ENCODE data around the gene SCAPER. TPM values are rescaled to one million over a fixed set of nuclear protein-coding genes. Genes with fewer than 3 reads are reported as not detected.

The SCAPER gene
- total RNA-seq, 1 donor from 2014 or later: 58.0 TPM

DNA sequence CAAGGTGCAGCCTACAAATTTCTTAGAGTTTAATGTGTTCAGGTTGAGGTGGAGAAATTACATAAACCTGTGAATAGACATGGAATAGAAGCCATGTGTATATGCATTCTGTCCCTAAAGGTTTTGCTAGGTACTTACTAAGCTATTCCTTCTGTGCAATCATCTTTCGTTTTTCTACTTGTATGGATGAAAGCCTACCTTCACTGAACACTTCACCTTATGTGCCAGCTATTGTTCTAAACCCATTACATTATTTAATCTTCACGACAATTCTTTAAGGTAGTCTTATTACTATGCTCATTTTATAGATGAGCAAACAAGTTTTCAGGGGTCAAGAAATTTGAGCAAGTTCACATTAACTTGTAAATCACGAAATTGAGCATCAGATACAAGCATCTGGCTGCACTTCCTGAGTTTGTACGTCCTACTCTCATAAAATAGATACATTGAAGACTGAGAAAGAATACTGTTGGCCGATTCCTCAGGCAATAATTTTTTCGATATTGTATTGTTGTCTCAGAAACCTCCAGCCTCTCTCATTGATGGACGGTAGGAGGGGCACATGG is 25.8 kb upstream of the SCAPER start:
- DNase-seq: no peak
- Mint-ChIP-seq H3K27me3 (ENCODE audit: unreplicated experiment) (peaks cover 2% of the 10 kb centered on the region), H3K36me3 (ENCODE audit: unreplicated experiment) (no peaks in the 10 kb centered on the region), H3K4me1 (ENCODE audit: low read depth, unreplicated experiment) (peaks cover 18% of the 10 kb centered on the region), H3K4me3 (ENCODE audit: unreplicated experiment) (peak overlapping the region; percentile 88), H3K9me3 (ENCODE audit: unreplicated experiment) (no peaks in the 10 kb centered on the region), H3K27ac (ENCODE audit: unreplicated experiment) (peak overlapping the region; percentile 73)
- TF ChIP-seq, protein P1, sequence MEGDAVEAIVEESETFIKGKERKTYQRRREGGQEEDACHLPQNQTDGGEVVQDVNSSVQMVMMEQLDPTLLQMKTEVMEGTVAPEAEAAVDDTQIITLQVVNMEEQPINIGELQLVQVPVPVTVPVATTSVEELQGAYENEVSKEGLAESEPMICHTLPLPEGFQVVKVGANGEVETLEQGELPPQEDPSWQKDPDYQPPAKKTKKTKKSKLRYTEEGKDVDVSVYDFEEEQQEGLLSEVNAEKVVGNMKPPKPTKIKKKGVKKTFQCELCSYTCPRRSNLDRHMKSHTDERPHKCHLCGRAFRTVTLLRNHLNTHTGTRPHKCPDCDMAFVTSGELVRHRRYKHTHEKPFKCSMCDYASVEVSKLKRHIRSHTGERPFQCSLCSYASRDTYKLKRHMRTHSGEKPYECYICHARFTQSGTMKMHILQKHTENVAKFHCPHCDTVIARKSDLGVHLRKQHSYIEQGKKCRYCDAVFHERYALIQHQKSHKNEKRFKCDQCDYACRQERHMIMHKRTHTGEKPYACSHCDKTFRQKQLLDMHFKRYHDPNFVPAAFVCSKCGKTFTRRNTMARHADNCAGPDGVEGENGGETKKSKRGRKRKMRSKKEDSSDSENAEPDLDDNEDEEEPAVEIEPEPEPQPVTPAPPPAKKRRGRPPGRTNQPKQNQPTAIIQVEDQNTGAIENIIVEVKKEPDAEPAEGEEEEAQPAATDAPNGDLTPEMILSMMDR (IDR thresholded peaks at IDR 0.05; ENCODE audit: partially characterized antibody, unreplicated experiment): no peak

DNA sequence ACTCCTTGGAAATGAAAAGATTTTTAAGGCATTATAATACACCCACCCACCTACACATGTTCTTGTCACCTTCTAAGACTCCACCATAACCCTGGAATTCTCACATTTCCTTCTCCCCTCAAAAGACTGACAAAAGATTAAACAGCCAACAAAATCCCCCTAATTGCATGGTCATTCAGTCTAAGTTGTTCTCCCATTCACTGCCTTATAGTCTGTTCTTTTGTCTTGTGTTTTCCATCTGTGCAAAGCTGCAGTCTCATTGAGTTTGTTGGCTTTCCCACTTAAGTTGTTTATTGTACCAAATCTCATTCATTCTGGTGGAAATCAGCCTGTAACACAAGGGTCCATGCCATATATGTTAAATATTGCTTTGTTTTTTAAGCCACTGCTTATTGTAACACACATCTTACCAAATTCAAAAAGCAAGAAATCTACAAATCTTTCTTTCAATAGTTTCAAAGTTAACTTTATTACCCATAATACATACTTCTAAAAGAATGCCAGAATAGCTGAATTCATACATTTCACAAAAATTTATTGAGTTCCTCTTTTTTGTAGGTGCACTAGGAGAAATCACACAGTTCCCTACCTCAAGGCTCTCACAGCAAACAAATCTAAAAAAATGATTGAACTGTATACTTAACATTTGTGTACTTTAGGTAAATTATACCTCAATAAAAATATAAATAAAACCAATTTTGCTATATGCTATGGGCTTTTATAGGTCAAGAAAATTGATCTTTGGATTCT is 24.0 kb upstream of the SCAPER start:
- Mint-ChIP-seq H3K9me3 (ENCODE audit: unreplicated experiment) (no peaks in the 10 kb centered on the region), H3K27ac (ENCODE audit: unreplicated experiment) (no peak overlapping the region), H3K4me1 (ENCODE audit: low read depth, unreplicated experiment) (peaks cover 14% of the 10 kb centered on the region), H3K27me3 (ENCODE audit: unreplicated experiment) (peaks cover 2% of the 10 kb centered on the region), H3K4me3 (ENCODE audit: unreplicated experiment) (no peak overlapping the region), H3K36me3 (ENCODE audit: unreplicated experiment) (no peaks in the 10 kb centered on the region)
- TF ChIP-seq, protein P1 (IDR thresholded peaks at IDR 0.05; ENCODE audit: partially characterized antibody, unreplicated experiment): no peak
- DNase-seq: no peak

DNA sequence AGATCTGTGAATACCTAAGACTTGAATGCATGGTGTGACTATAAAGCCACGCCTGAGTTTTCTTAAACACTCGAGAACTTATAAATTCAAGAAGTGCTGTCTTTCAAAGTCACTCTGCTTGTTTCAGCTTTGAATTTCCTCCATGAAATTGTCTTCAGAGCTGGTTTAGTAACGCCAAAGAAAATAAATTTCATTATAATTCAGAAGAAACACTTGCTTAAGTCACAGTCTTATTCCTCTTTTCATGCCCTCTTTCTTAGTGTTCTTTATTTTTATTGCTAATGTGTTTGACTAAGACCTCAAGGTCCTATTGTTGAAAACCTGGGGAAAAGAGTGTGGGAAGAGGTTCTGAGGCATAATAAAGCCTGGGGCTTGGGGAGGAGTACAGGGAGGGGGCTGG is 23.1 kb upstream of the SCAPER start:
- Mint-ChIP-seq H3K36me3 (ENCODE audit: unreplicated experiment) (no peaks in the 10 kb centered on the region), H3K9me3 (ENCODE audit: unreplicated experiment) (no peaks in the 10 kb centered on the region), H3K27ac (ENCODE audit: unreplicated experiment) (no peak overlapping the region), H3K4me3 (ENCODE audit: unreplicated experiment) (no peak overlapping the region), H3K4me1 (ENCODE audit: low read depth, unreplicated experiment) (peaks cover 10% of the 10 kb centered on the region), H3K27me3 (ENCODE audit: unreplicated experiment) (peaks cover 2% of the 10 kb centered on the region)
- DNase-seq: no peak
- TF ChIP-seq, protein P1 (IDR thresholded peaks at IDR 0.05; ENCODE audit: partially characterized antibody, unreplicated experiment): no peak

DNA sequence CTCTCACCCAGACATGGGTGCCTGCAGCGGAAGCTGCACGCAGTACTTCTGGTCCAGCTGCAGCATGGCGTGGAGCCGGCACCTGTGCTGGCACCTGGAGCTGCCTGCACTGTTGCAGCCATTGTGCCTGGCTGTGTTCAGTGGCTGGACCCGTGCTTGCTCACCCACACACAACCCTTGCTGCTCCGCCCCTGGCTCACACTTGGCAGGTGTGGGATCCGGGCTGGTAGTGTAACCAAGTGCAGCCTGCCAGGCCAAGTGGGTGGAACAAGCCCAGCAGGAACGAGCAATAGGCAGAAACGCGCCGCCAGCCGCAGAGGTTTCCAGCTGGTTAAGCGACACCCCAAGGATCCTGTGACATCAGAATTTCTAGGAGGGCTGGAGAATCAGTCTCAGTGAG is 11.2 kb upstream of the SCAPER start:
- Mint-ChIP-seq H3K4me3 (ENCODE audit: unreplicated experiment) (no peak overlapping the region), H3K4me1 (ENCODE audit: low read depth, unreplicated experiment) (no peaks in the 10 kb centered on the region), H3K27ac (ENCODE audit: unreplicated experiment) (no peak overlapping the region), H3K27me3 (ENCODE audit: unreplicated experiment) (no peaks in the 10 kb centered on the region), H3K36me3 (ENCODE audit: unreplicated experiment) (no peaks in the 10 kb centered on the region), H3K9me3 (ENCODE audit: unreplicated experiment) (no peaks in the 10 kb centered on the region)
- no peak for DNase-seq
- TF ChIP-seq, protein P1 (IDR thresholded peaks at IDR 0.05; ENCODE audit: partially characterized antibody, unreplicated experiment): no peak

DNA sequence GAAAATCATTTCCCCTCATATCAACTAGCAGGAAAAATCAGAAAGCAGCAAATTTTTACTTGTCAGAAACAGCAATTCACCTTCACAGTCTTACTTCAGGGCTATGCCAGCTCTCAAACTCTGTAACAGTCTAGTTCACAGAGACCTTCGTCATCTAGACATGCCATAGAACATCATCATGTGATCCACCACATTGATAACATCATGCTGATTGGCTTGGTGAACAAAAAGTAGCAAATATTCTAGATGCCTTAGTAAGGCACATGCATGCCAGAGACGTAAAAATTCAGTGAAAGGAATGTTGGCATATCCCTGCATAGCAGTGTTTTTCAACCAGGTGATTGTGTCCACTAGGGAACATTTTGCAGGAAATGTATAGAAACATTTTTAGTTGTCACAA is 8.6 kb upstream of the SCAPER start:
- no peak overlapping the region for H3K27ac Mint-ChIP-seq (ENCODE audit: unreplicated experiment)
- H3K27me3 Mint-ChIP-seq (ENCODE audit: unreplicated experiment): no peaks in the 10 kb centered on the region
- H3K36me3 Mint-ChIP-seq (ENCODE audit: unreplicated experiment): no peaks in the 10 kb centered on the region
- TF ChIP-seq, protein P1 (IDR thresholded peaks at IDR 0.05; ENCODE audit: partially characterized antibody, unreplicated experiment): no peak
- H3K4me1 Mint-ChIP-seq (ENCODE audit: low read depth, unreplicated experiment): no peaks in the 10 kb centered on the region
- no peaks in the 10 kb centered on the region for H3K9me3 Mint-ChIP-seq (ENCODE audit: unreplicated experiment)
- no peak for DNase-seq
- H3K4me3 Mint-ChIP-seq (ENCODE audit: unreplicated experiment): no peak overlapping the region
